ENCODE data around the gene MOCS1.

MOCS1 gene

GRCh38 chr6:39947611-39948068 is 13.4 kb upstream of the MOCS1 start:
- FAIRE-seq, result no peak

GRCh38 chr6:39945626-39946025 is 11.4 kb upstream of the MOCS1 start:
- no peak for FAIRE-seq

- no peak for FAIRE-seq
Observed at GRCh38 chr6:39942903-39943580, 8.8 kb upstream of the MOCS1 start.

GRCh38 chr6:39941820-39942219 is 7.6 kb upstream of the MOCS1 start:
- no peak for FAIRE-seq

GRCh38 chr6:39941138-39941537 is 6.9 kb upstream of the MOCS1 start:
- FAIRE-seq, result no peak

- no peak for FAIRE-seq
Observed at GRCh38 chr6:39938773-39939654, 4.8 kb upstream of the MOCS1 start.

- no peak for FAIRE-seq
Observed at GRCh38 chr6:39937686-39938333, 3.5 kb upstream of the MOCS1 start.

- FAIRE-seq, result no peak
Observed at GRCh38 chr6:39936857-39937256, 2.6 kb upstream of the MOCS1 start.

- no peak for FAIRE-seq
Observed at GRCh38 chr6:39935241-39935640, 979 bp upstream of the MOCS1 start.

GRCh38 chr6:39933669-39934130 is 562 bp downstream of the MOCS1 start:
- no peak for FAIRE-seq

- no peak for FAIRE-seq
Observed at GRCh38 chr6:39932386-39932910, 1.8 kb downstream of the MOCS1 start.

GRCh38 chr6:39931607-39932006 is 2.7 kb downstream of the MOCS1 start:
- FAIRE-seq, result no peak

- FAIRE-seq, result no peak
Observed at GRCh38 chr6:39930540-39930939, 3.7 kb downstream of the MOCS1 start.

GRCh38 chr6:39929733-39930461 is 4.4 kb downstream of the MOCS1 start:
- no peak for FAIRE-seq

- no peak for FAIRE-seq
Observed at GRCh38 chr6:39929039-39929732, 5.1 kb downstream of the MOCS1 start.

GRCh38 chr6:39927159-39927558 is 7.1 kb downstream of the MOCS1 start:
- FAIRE-seq, result no peak

- FAIRE-seq, result no peak
Observed at GRCh38 chr6:39926668-39927067, 7.6 kb downstream of the MOCS1 start.

- FAIRE-seq, result no peak
Observed at GRCh38 chr6:39925931-39926290, 8.4 kb downstream of the MOCS1 start.

- FAIRE-seq, result no peak
Observed at GRCh38 chr6:39925191-39925930, 8.9 kb downstream of the MOCS1 start.

GRCh38 chr6:39924283-39924682 is 10.0 kb downstream of the MOCS1 start:
- no peak for FAIRE-seq

GRCh38 chr6:39923861-39924260 is 10.4 kb downstream of the MOCS1 start:
- no peak for FAIRE-seq

All from islet of Langerhans (tissue), 1 donor.